ENCODE results near the gene MLPH. TPM values are rescaled to one million over a fixed set of nuclear protein-coding genes. Genes with fewer than 3 reads are reported as not detected.

Gene MLPH
- total RNA-seq, 1 donor from 2014 or later = 27.3 TPM

DNA sequence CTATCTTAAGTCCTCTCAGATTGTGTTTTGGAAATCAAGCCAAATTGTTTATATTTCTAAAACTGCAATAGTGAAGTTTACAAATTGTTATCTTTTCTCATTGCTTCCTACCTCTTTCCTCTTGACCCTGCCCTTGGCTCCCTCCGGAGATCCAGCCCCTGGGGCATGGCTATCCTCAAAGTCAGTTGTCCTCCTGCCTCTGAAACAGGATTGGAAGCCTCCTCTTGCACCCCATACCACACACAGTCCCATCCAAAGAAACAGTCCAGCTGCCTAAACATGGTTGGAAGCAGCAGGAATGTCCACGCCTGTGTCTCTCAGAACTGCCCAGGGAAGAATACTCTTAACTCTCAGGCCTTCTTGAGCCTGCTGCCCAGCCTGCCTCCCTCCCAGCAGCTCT lies 43.0 kb upstream of the MLPH start:
- Histone ChIP-seq H3K36me3 (ENCODE audit: control insufficient read depth, insufficient read depth, low read length) (no peaks in the 10 kb centered on the region), H3K4me3 (ENCODE audit: low read depth, low read length) (no peak overlapping the region), H3K27me3 (ENCODE audit: control insufficient read depth, insufficient read depth, low read length) (no peaks in the 10 kb centered on the region)
- TF ChIP-seq, protein P1, sequence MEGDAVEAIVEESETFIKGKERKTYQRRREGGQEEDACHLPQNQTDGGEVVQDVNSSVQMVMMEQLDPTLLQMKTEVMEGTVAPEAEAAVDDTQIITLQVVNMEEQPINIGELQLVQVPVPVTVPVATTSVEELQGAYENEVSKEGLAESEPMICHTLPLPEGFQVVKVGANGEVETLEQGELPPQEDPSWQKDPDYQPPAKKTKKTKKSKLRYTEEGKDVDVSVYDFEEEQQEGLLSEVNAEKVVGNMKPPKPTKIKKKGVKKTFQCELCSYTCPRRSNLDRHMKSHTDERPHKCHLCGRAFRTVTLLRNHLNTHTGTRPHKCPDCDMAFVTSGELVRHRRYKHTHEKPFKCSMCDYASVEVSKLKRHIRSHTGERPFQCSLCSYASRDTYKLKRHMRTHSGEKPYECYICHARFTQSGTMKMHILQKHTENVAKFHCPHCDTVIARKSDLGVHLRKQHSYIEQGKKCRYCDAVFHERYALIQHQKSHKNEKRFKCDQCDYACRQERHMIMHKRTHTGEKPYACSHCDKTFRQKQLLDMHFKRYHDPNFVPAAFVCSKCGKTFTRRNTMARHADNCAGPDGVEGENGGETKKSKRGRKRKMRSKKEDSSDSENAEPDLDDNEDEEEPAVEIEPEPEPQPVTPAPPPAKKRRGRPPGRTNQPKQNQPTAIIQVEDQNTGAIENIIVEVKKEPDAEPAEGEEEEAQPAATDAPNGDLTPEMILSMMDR (IDR thresholded peaks at IDR 0.05; ENCODE audit: insufficient read depth, low read length, poor library complexity, severe bottlenecking) = no peak
- DNase-seq (ENCODE audit: low read depth) = no peak

DNA sequence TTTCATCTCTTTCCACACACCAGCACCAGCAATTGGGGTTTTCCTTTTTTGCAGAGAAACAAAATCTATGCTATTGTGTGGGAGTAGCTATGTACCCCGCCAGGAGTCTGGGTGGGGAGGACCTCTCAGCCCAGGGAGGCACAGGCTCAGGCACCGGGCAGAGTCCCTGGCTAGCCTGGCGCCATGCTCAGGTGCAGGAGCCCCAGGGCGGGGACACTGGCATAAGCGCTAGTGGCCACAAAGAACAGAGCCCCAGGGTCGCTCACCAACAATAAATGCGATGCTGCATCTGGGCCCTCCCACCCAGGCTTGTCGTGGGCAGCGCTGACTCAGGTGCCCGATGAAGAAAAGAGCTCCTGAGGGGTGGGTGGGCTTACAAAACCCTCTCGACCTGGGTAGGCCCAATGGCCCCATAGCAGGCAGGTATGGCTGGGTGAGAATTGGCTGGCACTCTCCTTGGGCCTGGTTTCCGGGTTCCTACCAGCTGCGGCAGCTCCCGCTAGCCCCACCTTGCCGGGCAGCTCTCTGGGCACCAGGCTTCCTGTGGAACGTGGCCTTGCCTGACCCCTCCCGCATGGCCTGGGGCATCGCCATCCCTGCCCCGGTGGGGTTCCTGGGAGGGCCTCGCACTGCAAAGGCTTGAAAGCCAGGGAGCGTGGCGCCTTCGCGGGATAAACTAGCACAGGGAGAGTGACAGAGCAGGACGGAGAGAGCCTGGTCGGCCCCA lies 41.3 kb upstream of the MLPH start:
- no peak for DNase-seq (ENCODE audit: low read depth)
- TF ChIP-seq, protein P1 (IDR thresholded peaks at IDR 0.05; ENCODE audit: insufficient read depth, low read length, poor library complexity, severe bottlenecking) = no peak
- H3K27me3 ChIP-seq (ENCODE audit: control insufficient read depth, insufficient read depth, low read length) = no peaks in the 10 kb centered on the region
- no peak overlapping the region for H3K4me3 ChIP-seq (ENCODE audit: low read depth, low read length)
- H3K36me3 ChIP-seq (ENCODE audit: control insufficient read depth, insufficient read depth, low read length) = no peaks in the 10 kb centered on the region

DNA sequence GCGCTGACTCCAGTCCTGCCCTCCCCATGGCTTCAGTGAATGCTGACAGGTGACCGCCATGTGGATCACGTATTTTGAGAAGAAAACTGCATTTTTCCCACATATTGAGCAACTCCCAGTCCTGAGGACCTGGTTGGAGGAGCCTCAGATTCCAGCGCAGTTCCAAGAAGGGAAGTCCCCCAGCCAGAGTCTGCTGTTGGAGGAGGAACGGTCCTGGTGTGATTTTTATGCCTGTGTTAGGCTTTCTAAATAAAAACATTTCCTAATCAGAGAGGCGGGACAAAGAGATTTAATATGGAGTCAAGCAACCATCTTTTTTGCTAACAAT lies 40.7 kb upstream of the MLPH start:
- TF ChIP-seq, protein P1 (IDR thresholded peaks at IDR 0.05; ENCODE audit: insufficient read depth, low read length, poor library complexity, severe bottlenecking) = no peak
- DNase-seq (ENCODE audit: low read depth) = no peak
- Histone ChIP-seq H3K4me3 (ENCODE audit: low read depth, low read length) (no peak overlapping the region), H3K27me3 (ENCODE audit: control insufficient read depth, insufficient read depth, low read length) (no peaks in the 10 kb centered on the region), H3K36me3 (ENCODE audit: control insufficient read depth, insufficient read depth, low read length) (no peaks in the 10 kb centered on the region)

DNA sequence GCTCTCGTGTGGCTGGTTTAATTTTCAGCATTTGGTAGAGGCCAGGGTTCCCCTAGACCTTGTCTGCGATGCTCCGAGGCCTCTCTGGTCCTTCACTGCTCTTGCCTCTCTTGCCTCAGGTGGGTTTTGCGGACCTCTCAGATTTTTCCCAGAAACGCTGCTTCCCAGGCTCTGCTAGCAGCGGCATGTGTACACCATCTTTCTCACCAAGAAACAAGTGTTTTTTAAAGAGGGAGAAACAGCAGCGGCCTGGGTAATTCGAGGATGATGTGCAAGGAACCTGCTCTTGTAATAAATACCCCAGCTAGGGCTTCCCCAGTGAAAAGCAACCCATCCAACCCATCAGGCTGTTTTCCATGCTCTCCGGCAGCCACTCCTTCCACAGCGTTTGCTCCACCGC lies 39.6 kb upstream of the MLPH start:
- no peaks in the 10 kb centered on the region for H3K36me3 ChIP-seq (ENCODE audit: control insufficient read depth, insufficient read depth, low read length)
- TF ChIP-seq, protein P1 (IDR thresholded peaks at IDR 0.05; ENCODE audit: insufficient read depth, low read length, poor library complexity, severe bottlenecking) = no peak
- no peaks in the 10 kb centered on the region for H3K27me3 ChIP-seq (ENCODE audit: control insufficient read depth, insufficient read depth, low read length)
- no peak for DNase-seq (ENCODE audit: low read depth)
- no peak overlapping the region for H3K4me3 ChIP-seq (ENCODE audit: low read depth, low read length)

DNA sequence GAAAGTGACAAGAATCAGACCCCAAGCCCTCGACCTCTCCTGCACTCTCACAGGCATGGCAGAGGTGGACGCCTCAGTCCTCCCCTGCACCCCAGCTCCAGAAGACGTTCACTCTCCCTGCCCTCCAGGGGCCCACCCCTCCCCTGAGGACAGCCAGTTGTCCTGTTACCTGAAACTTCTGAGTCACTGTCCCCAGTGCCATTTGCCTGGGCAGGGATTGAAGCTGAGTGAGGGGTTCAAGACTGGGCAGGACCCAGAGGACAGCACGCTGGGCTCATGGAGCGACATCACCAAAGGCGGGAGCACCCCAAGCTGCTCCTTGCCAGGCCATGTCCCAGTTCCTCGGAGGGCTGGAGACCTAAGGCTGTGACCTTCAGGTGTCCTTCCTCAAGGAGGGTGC lies 38.9 kb upstream of the MLPH start:
- H3K36me3 ChIP-seq (ENCODE audit: control insufficient read depth, insufficient read depth, low read length) = no peaks in the 10 kb centered on the region
- TF ChIP-seq, protein P1 (IDR thresholded peaks at IDR 0.05; ENCODE audit: insufficient read depth, low read length, poor library complexity, severe bottlenecking) = no peak
- H3K27me3 ChIP-seq (ENCODE audit: control insufficient read depth, insufficient read depth, low read length) = no peaks in the 10 kb centered on the region

DNA sequence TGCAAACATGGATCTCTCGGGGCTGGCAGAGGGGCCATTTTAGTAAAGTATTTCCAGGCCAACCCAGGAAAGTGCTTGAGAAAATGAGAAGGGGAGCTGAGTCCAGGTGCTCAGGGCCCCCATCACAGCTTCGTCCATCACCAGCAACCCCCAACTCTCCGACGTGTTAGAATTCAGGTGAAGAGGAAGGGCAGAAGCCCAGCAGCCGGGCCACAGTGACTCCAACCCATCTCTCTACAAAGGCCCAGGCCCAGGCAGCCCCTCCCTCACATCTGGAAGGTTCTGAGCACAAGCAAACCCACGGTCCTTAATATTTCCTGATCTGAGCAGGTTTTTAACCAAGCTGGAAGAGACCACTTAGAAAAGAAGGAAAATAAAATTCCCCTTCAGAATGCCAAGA lies 38.4 kb upstream of the MLPH start:
- TF ChIP-seq, protein P1 (IDR thresholded peaks at IDR 0.05; ENCODE audit: insufficient read depth, low read length, poor library complexity, severe bottlenecking) = no peak
- H3K36me3 ChIP-seq (ENCODE audit: control insufficient read depth, insufficient read depth, low read length) = no peaks in the 10 kb centered on the region
- H3K27me3 ChIP-seq (ENCODE audit: control insufficient read depth, insufficient read depth, low read length) = no peaks in the 10 kb centered on the region
- no peak for DNase-seq (ENCODE audit: low read depth)
- H3K4me3 ChIP-seq (ENCODE audit: low read depth, low read length) = no peak overlapping the region

More for the DNA sequence above, 38.9 kb upstream of the MLPH start:
- H3K4me3 ChIP-seq (ENCODE audit: low read depth, low read length) = no peak overlapping the region
- DNase-seq (ENCODE audit: low read depth) = no peak
